K562 (cell line): ENCODE data around the gene PSMD9. TPM values are rescaled to one million over a fixed set of nuclear protein-coding genes. Genes with fewer than 3 reads are reported as not detected.
A peak's percentile ranks its signal among the peaks of the same experiment; 100 is the strongest.

Experiments
- CTBP1 ChIP-seq: fragments of 450-650 bp; IDR thresholded peaks from 2 replicates; pipeline ENCODE4 v1.6.1; 2016; ENCODE audit warnings: borderline replicate concordance
- DIDO1 ChIP-seq: fragments of 450-650 bp; IDR thresholded peaks from 2 replicates; pipeline ENCODE4 v1.6.1; 2016; ENCODE audit warnings: low read depth, missing biosample characterization, missing genetic modification characterization
- HIVEP1 ChIP-seq: fragments of 250-450 bp; sonication (Bioruptor Pico); IDR thresholded peaks from 2 replicates; pipeline ENCODE4 v1.4.0; 2020; ENCODE audit warnings: mild to moderate bottlenecking
- KDM2B ChIP-seq: fragments of 250-450 bp; sonication (Bioruptor Pico); IDR thresholded peaks from 2 replicates; pipeline ENCODE4 v1.8.0; 2021; ENCODE audit warnings: mild to moderate bottlenecking, moderate library complexity
- PML ChIP-seq: IDR thresholded peaks from 2 replicates; pipeline ENCODE4 v1.6.1; 2012; ENCODE audit warnings: low read length, inconsistent platforms
- STAT5B ChIP-seq: fragments of 250-450 bp; sonication (Bioruptor Pico); IDR thresholded peaks from 2 replicates; pipeline ENCODE4 v1.8.0; 2021; ENCODE audit warnings: mild to moderate bottlenecking, inconsistent platforms
- TCF3 ChIP-seq: sonication (generic); formaldehyde crosslinking; IDR thresholded peaks from 2 replicates; pipeline ENCODE4 v1.4.0; 2020; ENCODE audit warnings: mild to moderate bottlenecking, missing genetic modification reagents
- XRCC5 ChIP-seq: fragments of 200-400 bp; formaldehyde crosslinking; IDR thresholded peaks from 2 replicates; pipeline ENCODE4 v1.6.1; 2017; ENCODE audit warnings: low read depth, mild to moderate bottlenecking, low read length
- polyA plus RNA-seq, 8 experiments: library from polyadenylated mRNA; depleted of rRNA in 4 of 8; stranded (reverse) in 5 of 8; unstranded in 3 of 8; fragments of >200 nt; fragmentation: Nextera tagmentation in 2 of 8; fragmentation: Illumina TruSeq in 1 of 8; extraction: Ambion mirVana in 2 of 8; extraction: Trizol in 1 of 8; gene quantifications; 2 replicates each; pipeline versions ENCODE4 v1.2.1 to v1.2.3, GENCODE V29; 2011 to 2014; ENCODE audit warnings: inconsistent platforms in 1 of 8, missing spikeins in 1 of 8
- total RNA-seq, 7 experiments: library from RNA; depleted of rRNA in 6 of 7; stranded (reverse); fragments of >200 nt in 6 of 7; fragmentation: Illumina TruSeq in 2 of 7; extraction: Trizol in 2 of 7; gene quantifications; 2 replicates each; pipeline versions ENCODE4 v1.2.1 to v1.2.3, GENCODE V29; 2011 to 2021; ENCODE audit warnings: low replicate concordance in 1 of 7
- TF ChIP-seq, protein P1 (sequence below): fragments of 250-450 bp; sonication (Bioruptor Pico); IDR thresholded peaks from 2 replicates; pipeline ENCODE4 v1.8.0; 2022; ENCODE audit warnings: inconsistent platforms, mild to moderate bottlenecking, moderate library complexity, borderline replicate concordance
- TF ChIP-seq, protein P2 (sequence below): fragments of 200-800 bp; sonication (Bioruptor generic); IDR thresholded peaks from 2 replicates; pipeline ENCODE4 v1.6.1; 2017; ENCODE audit warnings: missing genetic modification characterization, missing compliant biosample characterization
- TF ChIP-seq, protein P3 (sequence below): sonication (generic); formaldehyde crosslinking; IDR thresholded peaks from 2 replicates; pipeline ENCODE4 v1.8.0; 2023; ENCODE audit warnings: missing genetic modification reagents, mild to moderate bottlenecking, borderline replicate concordance
- TF ChIP-seq, protein P4 (sequence below): fragments of 200-800 bp; sonication (Bioruptor generic); IDR thresholded peaks from 2 replicates; pipeline ENCODE4 v1.6.1; 2017; ENCODE audit warnings: missing genetic modification characterization, missing compliant biosample characterization
- TF ChIP-seq, protein P5 (sequence below): fragments of 250-450 bp; sonication (Bioruptor Pico); IDR thresholded peaks from 2 replicates; pipeline ENCODE4 v1.4.0; 2020; ENCODE audit warnings: mild to moderate bottlenecking
- TF ChIP-seq, protein P6 (sequence below): fragments of 250-450 bp; sonication (Bioruptor Pico); IDR thresholded peaks from 2 replicates; pipeline ENCODE4 v1.4.0; 2020

Gene PSMD9
- total and polyA plus RNA-seq, 9 of the 15 experiments (the other 6 are each of a cell fraction or from before 2014, with no cell fraction given), result 12.2 to 143 (median 61.3) TPM

DNA sequence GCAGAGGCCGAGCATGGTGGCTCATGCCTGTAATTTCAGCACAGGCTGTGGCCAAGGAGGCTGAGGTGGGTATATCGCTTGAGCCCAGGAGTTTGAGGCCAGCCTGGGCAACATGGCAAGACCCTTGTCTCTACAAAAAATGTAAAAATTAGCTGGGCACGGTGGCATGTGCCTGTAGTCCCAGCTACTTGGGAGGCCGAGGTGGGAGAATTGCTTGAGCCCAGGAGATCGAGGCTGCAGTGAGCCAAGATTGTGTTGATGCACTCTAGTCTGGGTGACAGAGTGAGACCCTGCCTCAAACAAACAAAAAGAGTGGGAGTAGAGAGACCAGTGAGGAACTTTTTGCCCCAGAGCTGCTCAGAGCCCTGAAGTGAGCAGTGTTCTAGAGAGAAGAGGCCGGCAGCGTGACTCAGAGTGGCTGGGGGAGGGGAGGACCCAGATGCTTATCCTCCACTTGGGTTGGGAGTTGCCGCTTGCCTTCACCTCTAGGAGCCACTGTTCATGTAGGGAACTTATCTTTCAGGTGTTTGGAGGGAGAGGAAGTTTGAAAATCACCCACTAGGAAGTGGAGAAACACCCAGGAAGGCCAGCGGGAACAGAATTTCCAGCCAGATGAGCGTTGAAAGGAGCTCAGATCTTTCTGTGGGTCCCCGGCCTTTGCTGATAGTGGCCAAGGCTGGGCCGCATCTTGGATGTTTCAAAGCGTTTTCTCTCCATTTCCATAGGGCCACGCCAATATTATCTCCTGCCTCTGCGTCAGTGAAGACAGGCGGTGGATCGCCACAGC lies 45.1 kb downstream of the PSMD9 start (continued):
- TF ChIP-seq, protein P1, sequence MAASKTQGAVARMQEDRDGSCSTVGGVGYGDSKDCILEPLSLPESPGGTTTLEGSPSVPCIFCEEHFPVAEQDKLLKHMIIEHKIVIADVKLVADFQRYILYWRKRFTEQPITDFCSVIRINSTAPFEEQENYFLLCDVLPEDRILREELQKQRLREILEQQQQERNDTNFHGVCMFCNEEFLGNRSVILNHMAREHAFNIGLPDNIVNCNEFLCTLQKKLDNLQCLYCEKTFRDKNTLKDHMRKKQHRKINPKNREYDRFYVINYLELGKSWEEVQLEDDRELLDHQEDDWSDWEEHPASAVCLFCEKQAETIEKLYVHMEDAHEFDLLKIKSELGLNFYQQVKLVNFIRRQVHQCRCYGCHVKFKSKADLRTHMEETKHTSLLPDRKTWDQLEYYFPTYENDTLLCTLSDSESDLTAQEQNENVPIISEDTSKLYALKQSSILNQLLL (CRISPR knock-in tag), result no peak
- 0 out of 2 replicates have a peak, but pooled peaks have one; percentile 6 for TF ChIP-seq HIVEP1
- TF ChIP-seq CTBP1, result peak; percentile 89
- TF ChIP-seq XRCC5, result peak; percentile 72; the same call in 1 of the 2 replicates
- TF ChIP-seq DIDO1 (tag), result no peak
- no peak for TF ChIP-seq KDM2B
- TF ChIP-seq, protein P2, sequence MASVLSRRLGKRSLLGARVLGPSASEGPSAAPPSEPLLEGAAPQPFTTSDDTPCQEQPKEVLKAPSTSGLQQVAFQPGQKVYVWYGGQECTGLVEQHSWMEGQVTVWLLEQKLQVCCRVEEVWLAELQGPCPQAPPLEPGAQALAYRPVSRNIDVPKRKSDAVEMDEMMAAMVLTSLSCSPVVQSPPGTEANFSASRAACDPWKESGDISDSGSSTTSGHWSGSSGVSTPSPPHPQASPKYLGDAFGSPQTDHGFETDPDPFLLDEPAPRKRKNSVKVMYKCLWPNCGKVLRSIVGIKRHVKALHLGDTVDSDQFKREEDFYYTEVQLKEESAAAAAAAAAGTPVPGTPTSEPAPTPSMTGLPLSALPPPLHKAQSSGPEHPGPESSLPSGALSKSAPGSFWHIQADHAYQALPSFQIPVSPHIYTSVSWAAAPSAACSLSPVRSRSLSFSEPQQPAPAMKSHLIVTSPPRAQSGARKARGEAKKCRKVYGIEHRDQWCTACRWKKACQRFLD (CRISPR knock-in tag), result peak; percentile 92
- peak; percentile 41; the same call in 1 of the 2 replicates for TF ChIP-seq TCF3
- TF ChIP-seq, protein P3, sequence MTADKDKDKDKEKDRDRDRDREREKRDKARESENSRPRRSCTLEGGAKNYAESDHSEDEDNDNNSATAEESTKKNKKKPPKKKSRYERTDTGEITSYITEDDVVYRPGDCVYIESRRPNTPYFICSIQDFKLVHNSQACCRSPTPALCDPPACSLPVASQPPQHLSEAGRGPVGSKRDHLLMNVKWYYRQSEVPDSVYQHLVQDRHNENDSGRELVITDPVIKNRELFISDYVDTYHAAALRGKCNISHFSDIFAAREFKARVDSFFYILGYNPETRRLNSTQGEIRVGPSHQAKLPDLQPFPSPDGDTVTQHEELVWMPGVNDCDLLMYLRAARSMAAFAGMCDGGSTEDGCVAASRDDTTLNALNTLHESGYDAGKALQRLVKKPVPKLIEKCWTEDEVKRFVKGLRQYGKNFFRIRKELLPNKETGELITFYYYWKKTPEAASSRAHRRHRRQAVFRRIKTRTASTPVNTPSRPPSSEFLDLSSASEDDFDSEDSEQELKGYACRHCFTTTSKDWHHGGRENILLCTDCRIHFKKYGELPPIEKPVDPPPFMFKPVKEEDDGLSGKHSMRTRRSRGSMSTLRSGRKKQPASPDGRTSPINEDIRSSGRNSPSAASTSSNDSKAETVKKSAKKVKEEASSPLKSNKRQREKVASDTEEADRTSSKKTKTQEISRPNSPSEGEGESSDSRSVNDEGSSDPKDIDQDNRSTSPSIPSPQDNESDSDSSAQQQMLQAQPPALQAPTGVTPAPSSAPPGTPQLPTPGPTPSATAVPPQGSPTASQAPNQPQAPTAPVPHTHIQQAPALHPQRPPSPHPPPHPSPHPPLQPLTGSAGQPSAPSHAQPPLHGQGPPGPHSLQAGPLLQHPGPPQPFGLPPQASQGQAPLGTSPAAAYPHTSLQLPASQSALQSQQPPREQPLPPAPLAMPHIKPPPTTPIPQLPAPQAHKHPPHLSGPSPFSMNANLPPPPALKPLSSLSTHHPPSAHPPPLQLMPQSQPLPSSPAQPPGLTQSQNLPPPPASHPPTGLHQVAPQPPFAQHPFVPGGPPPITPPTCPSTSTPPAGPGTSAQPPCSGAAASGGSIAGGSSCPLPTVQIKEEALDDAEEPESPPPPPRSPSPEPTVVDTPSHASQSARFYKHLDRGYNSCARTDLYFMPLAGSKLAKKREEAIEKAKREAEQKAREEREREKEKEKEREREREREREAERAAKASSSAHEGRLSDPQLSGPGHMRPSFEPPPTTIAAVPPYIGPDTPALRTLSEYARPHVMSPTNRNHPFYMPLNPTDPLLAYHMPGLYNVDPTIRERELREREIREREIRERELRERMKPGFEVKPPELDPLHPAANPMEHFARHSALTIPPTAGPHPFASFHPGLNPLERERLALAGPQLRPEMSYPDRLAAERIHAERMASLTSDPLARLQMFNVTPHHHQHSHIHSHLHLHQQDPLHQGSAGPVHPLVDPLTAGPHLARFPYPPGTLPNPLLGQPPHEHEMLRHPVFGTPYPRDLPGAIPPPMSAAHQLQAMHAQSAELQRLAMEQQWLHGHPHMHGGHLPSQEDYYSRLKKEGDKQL, result no peak
- TF ChIP-seq, protein P4, sequence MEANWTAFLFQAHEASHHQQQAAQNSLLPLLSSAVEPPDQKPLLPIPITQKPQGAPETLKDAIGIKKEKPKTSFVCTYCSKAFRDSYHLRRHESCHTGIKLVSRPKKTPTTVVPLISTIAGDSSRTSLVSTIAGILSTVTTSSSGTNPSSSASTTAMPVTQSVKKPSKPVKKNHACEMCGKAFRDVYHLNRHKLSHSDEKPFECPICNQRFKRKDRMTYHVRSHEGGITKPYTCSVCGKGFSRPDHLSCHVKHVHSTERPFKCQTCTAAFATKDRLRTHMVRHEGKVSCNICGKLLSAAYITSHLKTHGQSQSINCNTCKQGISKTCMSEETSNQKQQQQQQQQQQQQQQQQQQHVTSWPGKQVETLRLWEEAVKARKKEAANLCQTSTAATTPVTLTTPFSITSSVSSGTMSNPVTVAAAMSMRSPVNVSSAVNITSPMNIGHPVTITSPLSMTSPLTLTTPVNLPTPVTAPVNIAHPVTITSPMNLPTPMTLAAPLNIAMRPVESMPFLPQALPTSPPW (CRISPR knock-in tag), result peak; percentile 70
- TF ChIP-seq, protein P5, sequence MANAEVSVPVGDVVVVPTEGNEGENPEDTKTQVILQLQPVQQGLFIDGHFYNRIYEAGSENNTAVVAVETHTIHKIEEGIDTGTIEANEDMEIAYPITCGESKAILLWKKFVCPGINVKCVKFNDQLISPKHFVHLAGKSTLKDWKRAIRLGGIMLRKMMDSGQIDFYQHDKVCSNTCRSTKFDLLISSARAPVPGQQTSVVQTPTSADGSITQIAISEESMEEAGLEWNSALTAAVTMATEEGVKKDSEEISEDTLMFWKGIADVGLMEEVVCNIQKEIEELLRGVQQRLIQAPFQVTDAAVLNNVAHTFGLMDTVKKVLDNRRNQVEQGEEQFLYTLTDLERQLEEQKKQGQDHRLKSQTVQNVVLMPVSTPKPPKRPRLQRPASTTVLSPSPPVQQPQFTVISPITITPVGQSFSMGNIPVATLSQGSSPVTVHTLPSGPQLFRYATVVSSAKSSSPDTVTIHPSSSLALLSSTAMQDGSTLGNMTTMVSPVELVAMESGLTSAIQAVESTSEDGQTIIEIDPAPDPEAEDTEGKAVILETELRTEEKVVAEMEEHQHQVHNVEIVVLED (CRISPR knock-in tag), result no peak
- TF ChIP-seq, protein P6, sequence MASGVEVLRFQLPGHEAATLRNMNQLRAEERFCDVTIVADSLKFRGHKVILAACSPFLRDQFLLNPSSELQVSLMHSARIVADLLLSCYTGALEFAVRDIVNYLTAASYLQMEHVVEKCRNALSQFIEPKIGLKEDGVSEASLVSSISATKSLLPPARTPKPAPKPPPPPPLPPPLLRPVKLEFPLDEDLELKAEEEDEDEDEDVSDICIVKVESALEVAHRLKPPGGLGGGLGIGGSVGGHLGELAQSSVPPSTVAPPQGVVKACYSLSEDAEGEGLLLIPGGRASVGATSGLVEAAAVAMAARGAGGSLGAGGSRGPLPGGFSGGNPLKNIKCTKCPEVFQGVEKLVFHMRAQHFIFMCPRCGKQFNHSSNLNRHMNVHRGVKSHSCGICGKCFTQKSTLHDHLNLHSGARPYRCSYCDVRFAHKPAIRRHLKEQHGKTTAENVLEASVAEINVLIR, result peak; percentile 45; the same call in 1 of the 2 replicates
- TF ChIP-seq STAT5B (CRISPR knock-in tag), result no peak
- TF ChIP-seq PML, result peak; percentile 58
